HG03064 (cell line): Measurements from ENCODE around the gene CTBS.
A peak's percentile ranks its signal among the peaks of the same experiment; 100 is the strongest.
"Not testable (repeated sequence)": the region's sequence is repeated elsewhere in the genome, so short reads cannot be mapped to it uniquely, and the experiment has no call there.

Experiments
- ATAC-seq: cut with Tn5 transposase; IDR thresholded peaks from one replicate; pipeline ENCODE4 v1.9.1; 2021; ENCODE audit warnings: low read depth; ENCODE audit not compliant: unreplicated experiment

Gene CTBS

DNA sequence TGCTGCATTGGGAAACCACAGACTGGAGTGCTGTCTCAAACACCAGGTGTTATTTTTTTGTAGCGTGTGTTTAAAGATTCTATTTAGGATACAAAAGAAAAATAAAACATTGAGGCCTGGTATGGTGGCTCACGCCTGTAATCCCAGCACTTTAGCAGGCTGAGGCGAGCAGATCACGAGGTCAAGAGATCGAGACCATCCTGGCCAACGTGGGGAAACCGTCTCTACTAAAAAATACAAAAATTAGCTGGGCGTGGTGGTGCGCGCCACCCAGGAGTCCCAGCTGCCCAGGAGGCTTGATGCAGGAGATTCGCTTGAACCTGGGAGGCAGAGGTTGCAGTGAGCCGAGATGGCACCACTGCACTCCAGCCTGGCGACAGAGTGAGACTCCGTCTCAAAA is 66.4 kb downstream of the CTBS start:
- ATAC-seq, result not testable (repeated sequence)

DNA sequence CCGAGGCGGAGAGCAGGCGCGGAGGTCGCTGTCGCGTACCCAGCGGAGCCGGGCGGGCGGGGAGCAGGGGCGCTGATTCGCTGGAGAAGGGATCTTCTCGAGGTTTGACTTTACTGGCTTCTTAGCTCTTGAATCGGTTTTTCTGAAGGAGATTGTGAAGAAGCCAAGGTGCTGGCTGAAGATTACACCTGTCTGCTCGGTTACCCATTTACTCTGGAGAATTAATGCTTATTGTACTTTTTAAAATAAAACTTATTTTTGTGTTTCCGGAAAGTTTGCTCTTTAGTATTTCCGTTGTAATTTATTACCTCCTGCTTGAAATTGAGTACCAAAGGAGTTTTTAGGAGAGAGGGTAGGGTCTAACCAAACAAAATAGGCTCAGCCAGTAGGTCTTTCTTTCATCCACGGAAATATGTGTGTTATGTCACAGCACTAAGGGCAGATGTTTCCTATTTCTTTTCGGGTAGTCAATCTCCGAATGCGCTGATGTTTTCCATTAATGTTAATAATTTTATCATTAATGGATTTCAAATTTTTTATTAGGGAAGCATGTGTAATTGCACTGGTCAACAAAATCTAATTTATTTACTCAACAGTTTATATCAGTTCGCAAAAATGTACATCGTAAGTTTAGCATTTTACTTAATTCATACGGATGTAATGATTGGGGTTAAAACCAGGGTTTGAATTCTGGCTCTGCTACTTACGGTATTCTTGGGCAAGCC is 67.3 kb downstream of the CTBS start:
- ATAC-seq, result no peak

DNA sequence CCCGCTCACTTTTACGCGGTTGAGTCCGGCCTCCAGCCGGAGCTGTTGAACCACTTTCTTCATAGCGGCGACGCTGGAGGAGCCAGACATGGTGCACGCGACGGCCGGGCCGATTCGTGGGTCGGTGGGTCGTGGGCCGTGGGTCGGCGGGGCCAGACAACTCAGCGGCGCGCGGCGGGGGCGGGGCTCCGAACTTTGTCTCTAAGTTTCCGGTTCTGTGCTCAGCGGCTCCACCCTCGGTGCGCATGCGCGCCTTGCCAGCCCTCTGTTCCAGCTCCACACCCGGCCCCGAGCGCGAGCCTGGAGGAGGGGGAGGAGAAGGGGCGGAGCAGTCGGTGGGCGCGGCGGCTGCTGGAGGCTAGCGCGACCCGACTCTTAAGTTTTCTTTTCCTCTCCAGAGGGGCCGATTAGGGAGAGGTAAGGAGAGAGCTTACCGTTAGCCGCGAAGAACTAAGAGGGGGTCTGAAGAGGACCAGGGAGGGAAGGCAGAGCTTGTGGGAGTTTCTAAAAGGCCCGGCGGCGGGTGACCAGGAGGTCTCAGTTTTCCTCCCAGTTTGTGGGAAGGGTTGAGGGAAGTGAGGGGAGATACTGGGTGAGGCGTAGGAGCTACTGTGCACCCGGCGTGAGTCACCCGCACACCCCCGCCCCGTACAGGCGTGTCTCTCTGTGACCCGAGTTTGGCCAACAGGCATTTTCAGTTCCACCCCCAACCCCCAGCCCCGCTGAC is 68.1 kb downstream of the CTBS start, which contains the start of the genes GNG5 and SPATA1:
Gene GNG5 (minus strand): TSS at position 580 of the 727 bp plus-strand sequence. CDS start 490 bp downstream, at position 90.
Gene SPATA1 (plus strand): TSS at position 385 of the 727 bp plus-strand sequence. CDS start 9,974 bp downstream, outside the sequence.
- ATAC-seq, result peak; percentile 77

DNA sequence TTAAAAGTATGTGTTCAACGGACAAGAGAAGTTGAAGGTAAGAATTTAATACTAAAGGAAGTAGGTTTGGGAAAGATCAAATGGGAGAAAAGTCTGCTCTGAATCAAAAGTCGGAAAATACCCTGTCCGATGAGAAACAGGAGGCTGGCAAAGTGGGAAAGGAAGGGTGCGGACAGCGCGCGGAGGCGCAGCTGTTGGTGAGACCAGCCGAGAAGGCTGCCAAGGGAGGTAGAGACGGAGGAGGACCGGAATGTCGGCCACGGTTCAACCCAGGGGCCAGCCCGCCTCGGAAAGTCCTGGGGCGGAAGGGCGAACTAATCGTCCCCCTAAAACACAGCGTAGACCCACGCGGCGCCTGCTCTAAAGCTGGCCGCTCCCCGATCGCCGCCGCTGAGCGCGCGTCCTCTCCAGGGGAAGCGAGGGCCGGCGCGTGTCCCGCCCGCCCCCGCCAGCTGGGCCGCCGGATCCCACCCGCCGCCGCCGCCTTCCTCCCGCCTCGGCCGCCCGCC is 68.7 kb downstream of the CTBS start:
- ATAC-seq, result peak; percentile 37

DNA sequence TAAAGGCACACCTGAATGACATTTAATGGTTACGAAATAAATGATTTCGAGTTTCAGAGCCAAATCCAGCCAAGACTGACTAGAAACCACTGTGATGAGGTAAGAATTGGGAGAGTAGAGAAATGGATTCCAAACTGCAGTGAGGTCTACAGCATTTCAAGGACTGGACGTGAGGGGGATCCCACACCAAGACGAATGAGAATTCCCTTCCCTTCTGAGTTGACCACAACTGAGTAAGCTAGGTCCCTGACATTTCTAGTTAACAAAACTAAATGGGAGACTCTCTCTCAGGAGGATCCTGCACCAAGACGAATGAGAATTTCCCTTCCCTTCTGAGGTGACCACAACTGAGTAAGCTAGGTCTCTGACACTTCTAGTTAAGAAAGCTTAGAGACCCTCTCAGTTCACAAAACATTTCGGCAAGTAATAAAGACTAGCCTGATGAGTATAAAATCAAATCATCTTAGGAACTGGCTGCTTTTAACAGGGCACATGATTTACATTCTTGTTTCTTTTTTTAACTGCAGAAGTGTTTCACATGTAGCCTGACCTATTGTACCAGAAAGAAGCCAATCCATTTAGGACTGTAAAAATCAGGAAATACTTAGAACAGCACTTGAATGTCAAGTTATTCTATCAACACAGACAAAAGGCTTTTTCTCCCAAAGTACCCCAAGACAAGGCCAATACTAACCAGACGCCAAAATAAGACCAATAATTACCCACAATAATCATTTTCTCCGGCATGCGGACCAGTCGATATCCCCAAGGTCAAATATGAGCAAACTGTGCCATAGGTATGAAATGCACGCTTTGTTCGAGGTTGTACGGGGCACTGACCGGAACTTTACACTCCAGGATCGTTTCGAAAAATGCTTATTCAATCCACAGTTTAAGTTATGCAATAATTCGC is 69.4 kb downstream of the CTBS start:
- no peak for ATAC-seq

DNA sequence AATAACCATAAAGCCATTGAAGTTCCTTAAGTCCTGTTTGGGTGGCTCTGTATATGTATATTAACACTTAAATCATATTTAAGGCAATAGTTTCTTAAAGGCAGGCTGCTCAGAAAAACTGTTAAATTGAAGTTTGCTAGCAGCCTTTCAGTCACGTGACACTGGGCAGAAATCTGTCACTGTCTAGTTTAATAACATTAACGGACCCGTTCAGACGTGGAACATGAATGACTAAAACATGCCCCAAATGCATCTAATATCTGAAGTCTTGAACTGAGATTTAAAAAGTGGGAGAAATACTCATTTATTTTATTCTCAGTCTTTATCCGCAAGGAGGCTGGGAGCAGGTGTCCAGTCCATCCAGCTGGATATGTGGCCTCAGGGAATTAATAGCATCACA is 71.3 kb downstream of the CTBS start:
- ATAC-seq, result no peak
